D721Med (cell line): ENCODE data around the gene AFG1L.

ENCODE experiments used
- DNase-seq: peaks from one replicate; pipeline ENCODE4 v3.0.0; 2011; ENCODE audit warnings: low spot score; ENCODE audit not compliant: insufficient read length
- FAIRE-seq: peaks from 2 replicates; lab custom pipeline; 2011; peaks lifted over from hg19 to GRCh38; lab: Jason Lieb, UNC
- TF ChIP-seq, protein P1 (sequence below): IDR thresholded peaks from 2 replicates; pipeline ENCODE4 v1.5.1; 2012; ENCODE audit warnings: mild to moderate bottlenecking, control low read depth; ENCODE audit not compliant: insufficient read depth; ENCODE audit errors: missing control alignments

Gene AFG1L

DNA sequence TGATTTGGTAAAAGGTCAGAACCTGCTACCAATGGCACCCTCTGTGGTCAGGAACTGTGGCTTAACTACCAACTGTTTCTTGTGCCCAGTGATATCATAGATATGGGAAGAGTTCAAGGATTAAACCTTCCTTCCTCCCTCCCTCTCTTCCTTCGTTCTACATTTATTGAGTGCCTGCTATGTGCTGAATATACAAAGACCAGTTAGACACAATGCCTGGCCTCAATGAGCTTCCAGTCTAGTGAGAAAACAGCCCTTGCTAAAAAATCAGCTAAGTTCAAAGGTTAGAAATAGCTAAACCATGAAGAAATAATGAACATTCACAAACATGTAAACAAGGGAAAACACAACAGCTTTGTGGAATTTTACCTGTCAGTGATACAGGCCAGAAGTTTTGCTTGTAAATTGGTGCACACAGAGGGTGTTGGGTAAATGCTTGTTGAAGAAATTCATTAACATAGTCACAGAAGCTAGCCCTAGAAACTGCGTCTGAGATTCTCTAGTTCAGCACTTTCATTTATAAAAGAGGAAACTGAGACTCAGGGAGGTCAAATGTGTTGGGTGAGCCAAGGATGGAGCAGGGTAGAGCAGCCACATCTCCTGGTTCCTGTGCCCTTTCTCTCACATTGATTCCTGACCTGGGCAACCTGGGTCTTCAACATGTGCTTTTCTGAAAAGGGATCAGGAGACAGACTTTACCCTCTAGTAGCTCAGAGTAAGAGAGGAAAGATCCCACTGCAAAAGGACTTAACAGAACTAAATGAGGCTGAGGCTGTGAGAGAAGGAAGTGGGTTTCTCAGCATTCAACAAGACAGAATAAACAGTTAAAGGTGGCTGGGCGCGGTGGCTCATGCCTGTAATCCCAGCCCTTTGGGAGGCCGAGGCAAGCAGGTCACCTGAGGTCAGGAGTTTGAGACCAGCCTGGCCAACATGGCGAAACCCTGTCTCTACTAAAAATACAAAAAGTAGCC is 251.5 kb downstream of the AFG1L start:
- DNase-seq (no peak), FAIRE-seq (no peak)
- TF ChIP-seq, protein P1, sequence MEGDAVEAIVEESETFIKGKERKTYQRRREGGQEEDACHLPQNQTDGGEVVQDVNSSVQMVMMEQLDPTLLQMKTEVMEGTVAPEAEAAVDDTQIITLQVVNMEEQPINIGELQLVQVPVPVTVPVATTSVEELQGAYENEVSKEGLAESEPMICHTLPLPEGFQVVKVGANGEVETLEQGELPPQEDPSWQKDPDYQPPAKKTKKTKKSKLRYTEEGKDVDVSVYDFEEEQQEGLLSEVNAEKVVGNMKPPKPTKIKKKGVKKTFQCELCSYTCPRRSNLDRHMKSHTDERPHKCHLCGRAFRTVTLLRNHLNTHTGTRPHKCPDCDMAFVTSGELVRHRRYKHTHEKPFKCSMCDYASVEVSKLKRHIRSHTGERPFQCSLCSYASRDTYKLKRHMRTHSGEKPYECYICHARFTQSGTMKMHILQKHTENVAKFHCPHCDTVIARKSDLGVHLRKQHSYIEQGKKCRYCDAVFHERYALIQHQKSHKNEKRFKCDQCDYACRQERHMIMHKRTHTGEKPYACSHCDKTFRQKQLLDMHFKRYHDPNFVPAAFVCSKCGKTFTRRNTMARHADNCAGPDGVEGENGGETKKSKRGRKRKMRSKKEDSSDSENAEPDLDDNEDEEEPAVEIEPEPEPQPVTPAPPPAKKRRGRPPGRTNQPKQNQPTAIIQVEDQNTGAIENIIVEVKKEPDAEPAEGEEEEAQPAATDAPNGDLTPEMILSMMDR = no peak

DNA sequence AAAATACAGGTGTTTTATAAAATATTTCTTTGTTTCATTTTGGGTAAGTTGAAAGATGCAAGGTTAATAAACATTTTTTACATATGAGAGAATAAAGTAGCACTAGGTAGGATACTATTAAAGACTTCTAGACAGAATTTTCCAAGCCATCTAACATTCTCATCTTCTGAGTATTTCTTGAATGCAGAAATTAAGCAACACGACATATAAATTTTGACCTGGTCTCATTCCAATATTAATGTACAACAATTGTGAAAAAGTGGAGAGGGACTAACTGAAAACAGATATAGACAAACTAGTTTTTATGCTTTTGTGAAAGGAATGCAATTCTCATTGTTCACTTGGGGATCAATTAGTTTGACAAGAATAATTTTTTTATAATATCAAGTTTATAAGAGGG is 254.4 kb downstream of the AFG1L start:
- FAIRE-seq (no peak), DNase-seq (no peak)
- TF ChIP-seq, protein P1 = no peak

DNA sequence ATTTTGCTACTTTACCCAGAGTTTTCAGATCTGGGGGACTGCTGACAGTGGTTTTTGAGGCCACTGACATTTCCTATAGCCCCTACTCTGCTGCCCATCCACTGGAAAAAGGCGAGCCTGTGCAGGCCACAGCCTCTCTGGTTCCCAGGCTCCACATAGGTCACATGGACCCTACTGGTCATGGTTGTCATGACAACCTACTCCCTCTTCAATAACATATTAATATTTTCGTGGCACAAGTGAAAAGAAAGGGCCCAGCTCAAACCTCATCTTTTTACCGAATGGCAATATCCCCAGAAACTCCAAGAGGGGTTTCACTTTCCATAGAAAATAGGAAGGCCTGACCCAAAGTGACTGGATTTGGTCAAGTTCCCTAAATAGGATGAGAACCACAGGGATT is 254.9 kb downstream of the AFG1L start:
- no peak for FAIRE-seq
- TF ChIP-seq, protein P1 = no peak
- no peak for DNase-seq

DNA sequence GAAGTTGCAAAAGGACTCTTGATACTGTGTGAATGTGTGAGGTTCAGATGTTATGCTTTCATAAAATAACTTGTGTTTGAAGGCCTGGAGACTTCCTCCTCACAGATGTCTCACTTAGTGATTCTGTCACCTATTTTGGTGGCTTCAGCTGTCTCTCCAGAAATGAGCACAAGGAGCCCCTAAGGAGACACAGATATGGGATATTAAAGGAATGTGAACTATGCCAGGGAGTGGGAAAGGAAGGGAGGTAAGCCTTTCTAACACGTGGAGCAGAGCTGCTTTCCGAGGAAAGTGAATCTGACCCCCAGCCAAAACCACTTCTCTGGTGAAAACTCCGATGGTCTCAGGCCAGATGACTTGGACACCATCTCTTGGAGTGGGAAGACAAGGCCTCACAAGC is 255.4 kb downstream of the AFG1L start:
- FAIRE-seq = no peak
- TF ChIP-seq, protein P1 = no peak
- no peak for DNase-seq

DNA sequence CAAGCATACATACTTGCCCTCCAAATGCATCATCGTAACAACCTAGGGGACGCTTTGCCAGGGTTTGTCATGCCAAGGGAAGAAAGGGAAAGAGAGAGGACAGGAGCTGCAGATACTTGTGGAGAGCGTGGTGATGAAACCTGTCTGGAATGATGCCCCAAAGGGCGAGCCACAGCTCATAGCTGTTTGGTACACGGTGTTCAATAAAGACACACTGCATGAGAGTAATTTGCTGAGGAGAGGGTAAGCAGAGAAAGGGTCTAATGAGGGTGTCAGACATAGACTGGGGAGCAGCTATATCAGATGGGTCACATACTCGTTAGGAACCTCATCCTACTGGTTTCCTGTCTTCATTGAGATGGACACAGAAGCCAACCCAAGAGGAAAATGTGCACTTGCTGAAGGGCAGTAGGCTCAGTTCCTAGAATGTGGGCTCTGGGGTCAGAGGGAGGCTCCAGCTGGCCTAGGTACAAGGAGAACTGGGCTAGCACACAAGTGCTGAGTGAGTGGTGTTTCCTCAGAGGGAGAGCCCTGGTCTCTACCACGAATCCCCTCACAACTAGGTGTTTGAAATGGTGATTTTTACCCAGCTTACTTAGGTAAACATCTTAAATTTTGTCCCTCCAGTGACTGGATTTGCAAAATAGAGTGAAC is 260.7 kb downstream of the AFG1L start:
- FAIRE-seq (no peak), DNase-seq (no peak)
- TF ChIP-seq, protein P1 = no peak

DNA sequence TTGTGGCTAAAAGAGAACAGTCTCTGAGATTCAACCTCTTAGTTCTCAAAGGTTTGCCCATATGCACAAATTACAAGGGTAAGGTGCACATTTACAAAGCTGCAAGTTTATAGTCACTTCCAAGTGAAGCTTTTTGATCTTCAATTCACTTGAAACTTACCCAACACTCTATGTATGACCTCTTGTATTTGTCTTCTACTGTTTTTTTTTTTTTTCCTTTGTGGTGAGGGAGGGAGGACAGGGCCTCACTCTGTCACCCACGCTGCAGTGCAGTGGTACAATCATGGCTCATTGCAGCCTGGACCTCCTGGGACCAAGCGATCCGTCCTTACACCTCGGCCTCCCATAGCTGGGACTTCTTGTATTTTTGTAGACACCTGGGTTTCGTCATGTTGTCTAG is 261.4 kb downstream of the AFG1L start:
- TF ChIP-seq, protein P1 = no peak
- FAIRE-seq (no peak), DNase-seq (no peak)

DNA sequence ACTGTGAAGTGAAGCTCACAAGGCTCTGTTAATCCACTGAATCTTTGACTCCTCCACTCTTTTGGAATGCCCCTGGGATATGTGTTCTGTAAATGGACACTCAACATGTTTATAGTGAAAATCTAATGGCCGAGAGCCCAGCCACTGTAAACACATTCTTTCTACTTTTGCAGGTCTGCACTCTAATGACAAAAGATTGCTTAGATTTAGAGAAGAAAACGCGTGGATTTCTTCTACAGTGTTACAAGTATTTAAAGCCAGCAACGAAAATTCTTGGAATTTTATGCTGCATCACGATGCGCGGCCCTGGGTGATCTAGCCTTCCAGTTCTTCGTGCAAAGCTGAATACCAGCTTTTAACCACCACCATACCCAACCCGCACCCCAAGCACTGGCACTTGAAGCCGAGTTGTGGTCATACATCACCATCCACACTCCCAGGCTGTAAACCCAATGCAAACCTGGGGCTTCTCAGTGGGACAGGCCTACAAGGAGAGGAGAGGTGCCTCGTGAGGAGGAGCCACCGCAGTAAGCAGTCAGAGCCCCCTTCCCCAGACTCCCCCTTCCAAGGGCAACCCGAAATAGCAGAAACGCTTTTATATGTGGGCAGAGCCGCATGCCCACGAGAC is 262.1 kb downstream of the AFG1L start:
- TF ChIP-seq, protein P1 = no peak
- DNase-seq (no peak), FAIRE-seq (no peak)
